ENCODE results near the gene NPTXR.

Gene NPTXR

GRCh38 chr22:38793721-38794466 lies 49.9 kb downstream of the NPTXR start, which contains the start of gene DNAL4:
DNAL4 (minus strand) TSS chr22:38794143; CDS start chr22:38782731, 11,412 bp downstream.
- TF ChIP-seq CTCF (IDR thresholded peaks at IDR 0.05): peak; percentile 25
- peaks cover 11% of the 10 kb centered on the region for H3K36me3 ChIP-seq
- peaks cover 38% of the 10 kb centered on the region for H3K27me3 ChIP-seq
- H3K4me1 ChIP-seq (ENCODE audit: control insufficient read depth in 1 of 2, insufficient read depth in 1 of 2, low read depth in 1 of 2, low read length in 1 of 2): peaks cover 10 to 14% of the 10 kb centered on the region in 2 experiments
- H3K9me3 ChIP-seq: no peaks in the 10 kb centered on the region
- peak within 1 kb of the TSS; percentile 72 for H3K27ac ChIP-seq
- peak within 1 kb of the TSS; percentile 68 to 78 for H3K4me3 ChIP-seq (ENCODE audit: low read depth in 1 of 2, low read length in 1 of 2)

- H3K36me3 ChIP-seq: peaks cover 11% of the 10 kb centered on the region
- no peak for TF ChIP-seq CTCF (IDR thresholded peaks at IDR 0.05)
- peak overlapping the region; percentile 68 to 78 for H3K4me3 ChIP-seq (ENCODE audit: low read depth in 1 of 2, low read length in 1 of 2)
- H3K9me3 ChIP-seq: no peaks in the 10 kb centered on the region
- peak overlapping the region; percentile 72 for H3K27ac ChIP-seq
- H3K27me3 ChIP-seq: peaks cover 32% of the 10 kb centered on the region
- H3K4me1 ChIP-seq (ENCODE audit: control insufficient read depth in 1 of 2, insufficient read depth in 1 of 2, low read depth in 1 of 2, low read length in 1 of 2): peaks cover 10 to 14% of the 10 kb centered on the region in 2 experiments
Observed at GRCh38 chr22:38793317-38793716, 50.5 kb downstream of the NPTXR start.

GRCh38 chr22:38792833-38793232 lies 51.0 kb downstream of the NPTXR start:
- peaks cover 11% of the 10 kb centered on the region for H3K36me3 ChIP-seq
- H3K4me3 ChIP-seq (ENCODE audit: low read depth in 1 of 2, low read length in 1 of 2): peak overlapping the region in 1 of 2 experiments; percentile 78
- peaks cover 10 to 14% of the 10 kb centered on the region in 2 experiments for H3K4me1 ChIP-seq (ENCODE audit: control insufficient read depth in 1 of 2, insufficient read depth in 1 of 2, low read depth in 1 of 2, low read length in 1 of 2)
- H3K9me3 ChIP-seq: no peaks in the 10 kb centered on the region
- H3K27me3 ChIP-seq: peaks cover 27% of the 10 kb centered on the region
- TF ChIP-seq CTCF (IDR thresholded peaks at IDR 0.05): no peak
- H3K27ac ChIP-seq: no peak overlapping the region

- no peak overlapping the region for H3K27ac ChIP-seq
- H3K9me3 ChIP-seq: no peaks in the 10 kb centered on the region
- H3K36me3 ChIP-seq: peaks cover 11% of the 10 kb centered on the region
- peaks cover 10 to 13% of the 10 kb centered on the region in 2 experiments for H3K4me1 ChIP-seq (ENCODE audit: control insufficient read depth in 1 of 2, insufficient read depth in 1 of 2, low read depth in 1 of 2, low read length in 1 of 2)
- no peaks in the 10 kb centered on the region for H3K27me3 ChIP-seq
- TF ChIP-seq CTCF (IDR thresholded peaks at IDR 0.05): no peak
- no peak overlapping the region for H3K4me3 ChIP-seq (ENCODE audit: low read depth in 1 of 2, low read length in 1 of 2)
Observed at GRCh38 chr22:38789606-38790005, 54.2 kb downstream of the NPTXR start.

GRCh38 chr22:38788846-38789245 lies 55.0 kb downstream of the NPTXR start:
- Histone ChIP-seq H3K9me3 (no peaks in the 10 kb centered on the region), H3K4me1 (ENCODE audit: control insufficient read depth in 1 of 2, insufficient read depth in 1 of 2, low read depth in 1 of 2, low read length in 1 of 2) (peaks cover 4 to 7% of the 10 kb centered on the region in 2 experiments), H3K36me3 (peaks cover 11% of the 10 kb centered on the region), H3K27ac (no peak overlapping the region), H3K4me3 (ENCODE audit: low read depth in 1 of 2, low read length in 1 of 2) (no peak overlapping the region), H3K27me3 (no peaks in the 10 kb centered on the region)
- TF ChIP-seq CTCF (IDR thresholded peaks at IDR 0.05): no peak

All from neutrophil (primary cell).